ENCODE data around the gene KLHL29. TPM values are rescaled to one million over a fixed set of nuclear protein-coding genes. Genes with fewer than 3 reads are reported as not detected.

Gene KLHL29
- total and polyA plus RNA-seq, 2 of the 13 experiments (the other 11 are each of a cell fraction or from before 2014, with no cell fraction given) = 0.01 TPM; not detected in 1

- CTCF ChIA-PET (ENCODE audit: low intra/inter-chr PET ratio, low total read pairs) = no interaction called here
- H3K9ac ChIP-seq (ENCODE audit: insufficient read depth, low read depth, low read length) = no peak overlapping the region
- TF ChIP-seq, protein P1, sequence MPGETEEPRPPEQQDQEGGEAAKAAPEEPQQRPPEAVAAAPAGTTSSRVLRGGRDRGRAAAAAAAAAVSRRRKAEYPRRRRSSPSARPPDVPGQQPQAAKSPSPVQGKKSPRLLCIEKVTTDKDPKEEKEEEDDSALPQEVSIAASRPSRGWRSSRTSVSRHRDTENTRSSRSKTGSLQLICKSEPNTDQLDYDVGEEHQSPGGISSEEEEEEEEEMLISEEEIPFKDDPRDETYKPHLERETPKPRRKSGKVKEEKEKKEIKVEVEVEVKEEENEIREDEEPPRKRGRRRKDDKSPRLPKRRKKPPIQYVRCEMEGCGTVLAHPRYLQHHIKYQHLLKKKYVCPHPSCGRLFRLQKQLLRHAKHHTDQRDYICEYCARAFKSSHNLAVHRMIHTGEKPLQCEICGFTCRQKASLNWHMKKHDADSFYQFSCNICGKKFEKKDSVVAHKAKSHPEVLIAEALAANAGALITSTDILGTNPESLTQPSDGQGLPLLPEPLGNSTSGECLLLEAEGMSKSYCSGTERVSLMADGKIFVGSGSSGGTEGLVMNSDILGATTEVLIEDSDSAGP (CRISPR knock-in tag; IDR thresholded peaks at IDR 0.05; ENCODE audit: borderline replicate concordance) = peak; percentile 37; the same call in 1 of the 2 replicates
- TF ChIP-seq RAD21 (CRISPR knock-in tag; IDR thresholded peaks at IDR 0.05) = peak; percentile 71
- 0 out of 2 replicates have a peak, but pooled peaks have one; percentile 14 for TF ChIP-seq ZNF331 (CRISPR knock-in tag; IDR thresholded peaks at IDR 0.05)
- peak; percentile 52; the same call in 1 of the 2 replicates for TF ChIP-seq HOXA5 (CRISPR knock-in tag; IDR thresholded peaks at IDR 0.05)
- TF ChIP-seq ZNF614 (CRISPR knock-in tag; IDR thresholded peaks at IDR 0.05; ENCODE audit: borderline replicate concordance) = 0 out of 2 replicates have a peak, but pooled peaks have one; percentile 36
- TF ChIP-seq STAG1 (CRISPR knock-in tag; IDR thresholded peaks at IDR 0.05) = peak; percentile 79
- TF ChIP-seq STAT6 (CRISPR knock-in tag; IDR thresholded peaks at IDR 0.05; ENCODE audit: borderline replicate concordance) = no peak
- no peak for TF ChIP-seq REST (IDR thresholded peaks at IDR 0.05; ENCODE audit: borderline replicate concordance in 1 of 2, low read depth in 1 of 2, low read length in 2 of 2)
- TF ChIP-seq SMC3 (IDR thresholded peaks at IDR 0.05; ENCODE audit: low read length) = peak; percentile 75
- TF ChIP-seq, protein P2, sequence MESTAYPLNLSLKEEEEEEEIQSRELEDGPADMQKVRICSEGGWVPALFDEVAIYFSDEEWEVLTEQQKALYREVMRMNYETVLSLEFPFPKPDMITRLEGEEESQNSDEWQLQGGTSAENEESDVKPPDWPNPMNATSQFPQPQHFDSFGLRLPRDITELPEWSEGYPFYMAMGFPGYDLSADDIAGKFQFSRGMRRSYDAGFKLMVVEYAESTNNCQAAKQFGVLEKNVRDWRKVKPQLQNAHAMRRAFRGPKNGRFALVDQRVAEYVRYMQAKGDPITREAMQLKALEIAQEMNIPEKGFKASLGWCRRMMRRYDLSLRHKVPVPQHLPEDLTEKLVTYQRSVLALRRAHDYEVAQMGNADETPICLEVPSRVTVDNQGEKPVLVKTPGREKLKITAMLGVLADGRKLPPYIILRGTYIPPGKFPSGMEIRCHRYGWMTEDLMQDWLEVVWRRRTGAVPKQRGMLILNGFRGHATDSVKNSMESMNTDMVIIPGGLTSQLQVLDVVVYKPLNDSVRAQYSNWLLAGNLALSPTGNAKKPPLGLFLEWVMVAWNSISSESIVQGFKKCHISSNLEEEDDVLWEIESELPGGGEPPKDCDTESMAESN (CRISPR knock-in tag; conservative IDR thresholded peaks at IDR 0.05) = 0 out of 2 replicates have a peak, but pooled peaks have one; percentile 24
- TF ChIP-seq XRCC5 (optimal IDR thresholded peaks at IDR 0.05; ENCODE audit: low read length) = peak; percentile 34
- TF ChIP-seq CTCF (CRISPR knock-in tag; IDR thresholded peaks at IDR 0.05) = peak; percentile 78
Observed at GRCh38 chr2:23636426-23636825, 251.4 kb downstream of the KLHL29 start.

More at GRCh38 chr2:23636426-23636825, 251.4 kb downstream of the KLHL29 start:
- no peaks in the 10 kb centered on the region for H3K4me1 ChIP-seq (ENCODE audit: insufficient read depth, low read length)
- FAIRE-seq (peak; percentile 61), ATAC-seq (peak; percentile 95), DNase-seq (ENCODE audit: low spot score) (peak; percentile 61)
- no peaks in the 10 kb centered on the region for H4K20me1 ChIP-seq (ENCODE audit: insufficient read depth, low read length)
- no TSS peak for BruUV-seq (replicated peaks)
- H3K27me3 ChIP-seq (ENCODE audit: control insufficient read depth in 1 of 2, insufficient read depth in 2 of 2, low read length in 2 of 2) = peaks cover 3 to 15% of the 10 kb centered on the region in 2 experiments; a peak in 2 of 5 replicates
- H3K79me2 ChIP-seq (ENCODE audit: insufficient read depth, low read length) = no peaks in the 10 kb centered on the region
- no peaks in the 10 kb centered on the region for H3K36me3 ChIP-seq (replicated peaks in 1 of 2; ENCODE audit: control insufficient read depth in 1 of 2, insufficient read depth in 2 of 2, low read length in 2 of 2)
- no peak overlapping the region for H3K27ac ChIP-seq (ENCODE audit: extremely low read length, insufficient read depth, low read length)
- H3K4me3 ChIP-seq (replicated peaks in 1 of 3; ENCODE audit: insufficient read depth in 1 of 3, low read depth in 2 of 3, low read length in 3 of 3) = no peak overlapping the region
- POLR2A ChIA-PET = no interaction called here
- intact Hi-C loops (cut with micrococcal nuclease; ENCODE audit: unreplicated experiment) = loop anchor here (1.0 kb wide), 1 partner anchor 124 kb away; no protein-coding TSS in a partner anchor
- no peaks in the 10 kb centered on the region for H3K9me3 ChIP-seq (ENCODE audit: low read length)
- H3K4me2 ChIP-seq (ENCODE audit: low read depth, low read length) = no peak overlapping the region
- WGBS (ENCODE audit: low lambda C conversion rate) = 8% methylated on average over 11 of the region's 11 CpGs
- in situ Hi-C loops (cut with HindIII; ENCODE audit: extremely low pct_ligation_motif_present, low pct_unique_long_range_greater_than_20kb) = no loop called here
- no peak overlapping the region for H2AFZ ChIP-seq (ENCODE audit: low read length)

Data from HepG2 (cell line).